Endothelial cell of umbilical vein (primary cell): ENCODE results near the gene ITGA8. TPM values are rescaled to one million over a fixed set of nuclear protein-coding genes. Genes with fewer than 3 reads are reported as not detected.

Experiments
- BruUV-seq: library from RNA; stranded (reverse); fragments of 400-500 nt; replicated peaks from 2 replicates; lab custom pipeline; 2021; lab: Mats Ljungman, UMichigan
- CTCF ChIA-PET: fragments of 300-600, 350-600 bp; sonication (Branson Sonifier 250); formaldehyde crosslinking; loops from one replicate; lab custom pipeline; 2021; ENCODE audit warnings: antibody characterized with exemption, inconsistent platforms; lab: Charles Lee
- POLR2A ChIA-PET: fragments of 300-600, 350-600 bp; sonication (Branson Sonifier 250); formaldehyde crosslinking; loops from one replicate; lab custom pipeline; 2021; ENCODE audit warnings: antibody characterized with exemption, inconsistent platforms; lab: Charles Lee
- DNase-seq: peaks from one replicate; pipeline ENCODE4 v3.0.0-alpha.2; 2011; ENCODE audit warnings: low read depth, low spot score
- FAIRE-seq: peaks from 2 replicates; lab custom pipeline; 2011; peaks lifted over from hg19 to GRCh38; lab: Jason Lieb, UNC
- H2AFZ ChIP-seq: 2 replicates; pipeline ENCODE4 v1.6.0; 2012; ENCODE audit warnings: low read depth, low read length, control low read depth, inconsistent platforms
- H3K27ac ChIP-seq: 2 replicates; pipeline ENCODE4 v1.5.1; 2011; ENCODE audit warnings: low read depth, mild to moderate bottlenecking, control low read depth, low read length, moderate library complexity; ENCODE audit not compliant: insufficient read depth
- H3K27me3 ChIP-seq, 2 experiments: 2 replicates each; pipeline versions ENCODE4 v1.6.0 to v1.6.1; 2011; ENCODE audit warnings: low read length in 2 of 2, mixed read lengths in 1 of 2; ENCODE audit not compliant: control insufficient read depth in 2 of 2, insufficient read depth in 2 of 2
- H3K36me3 ChIP-seq, 2 experiments: 2 replicates in 1 of 2; 3 replicates in 1 of 2; pipeline ENCODE4 v1.5.1; 2011; ENCODE audit warnings: low read length in 2 of 2, mild to moderate bottlenecking in 1 of 2, moderate library complexity in 1 of 2; ENCODE audit not compliant: control insufficient read depth in 2 of 2, insufficient read depth in 2 of 2; ENCODE audit errors: extremely low read depth in 1 of 2
- H3K4me1 ChIP-seq: 3 replicates; pipeline ENCODE4 v1.5.1; 2011; ENCODE audit warnings: mild to moderate bottlenecking, low read length; ENCODE audit not compliant: control insufficient read depth, insufficient read depth; ENCODE audit errors: extremely low read depth
- H3K4me2 ChIP-seq: 2 replicates; pipeline ENCODE4 v1.6.1; 2011; ENCODE audit warnings: low read length, control low read depth, mixed read lengths; ENCODE audit not compliant: insufficient read depth
- H3K4me3 ChIP-seq, 3 experiments: fragments of 200-600 bp in 1 of 3; sonication (generic), shearing (Covaris generic) in 1 of 3; replicated peaks in 1 of 3; 2 replicates each; pipeline ENCODE4 v1.5.1; 2011 to 2016; ENCODE audit warnings: control low read depth in 3 of 3, low read length in 3 of 3, mild to moderate bottlenecking in 2 of 3, inconsistent platforms in 1 of 3, low read depth in 1 of 3, moderate library complexity in 1 of 3; ENCODE audit not compliant: insufficient read depth in 1 of 3
- H3K79me2 ChIP-seq: 2 replicates; pipeline ENCODE4 v1.6.0; 2012; ENCODE audit warnings: low read length, inconsistent platforms; ENCODE audit not compliant: control insufficient read depth, insufficient read depth
- H3K9ac ChIP-seq: replicated peaks from 2 replicates; pipeline ENCODE3; 2011; ENCODE audit warnings: low read length, control low read depth; ENCODE audit not compliant: insufficient read depth; ENCODE audit errors: extremely low read depth
- H3K9me1 ChIP-seq: replicated peaks from 3 replicates; pipeline ENCODE4 v1.6.0; 2011; ENCODE audit warnings: mild to moderate bottlenecking, low read length; ENCODE audit not compliant: control insufficient read depth, insufficient read depth; ENCODE audit errors: extremely low read depth
- H3K9me3 ChIP-seq: replicated peaks from 2 replicates; pipeline ENCODE4 v1.5.1; 2012; ENCODE audit warnings: low read length, inconsistent platforms; ENCODE audit not compliant: control insufficient read depth, insufficient read depth
- H4K20me1 ChIP-seq: replicated peaks from 2 replicates; pipeline ENCODE3; 2011; ENCODE audit warnings: mild to moderate bottlenecking, low read length; ENCODE audit not compliant: control insufficient read depth, insufficient read depth; ENCODE audit errors: extremely low read depth
- CTCF ChIP-seq, 2 donors: IDR thresholded peaks; 1 replicate in 1 of 2; 2 replicates in 1 of 2; pipeline ENCODE4 v1.5.1; 2011; ENCODE audit warnings: low read length in 2 of 2, mild to moderate bottlenecking in 2 of 2, moderate library complexity in 2 of 2, control low read depth in 1 of 2, inconsistent platforms in 1 of 2, low read depth in 1 of 2; ENCODE audit not compliant: insufficient read depth in 1 of 2; ENCODE audit errors: extremely low read depth in 1 of 2
- EZH2 ChIP-seq: IDR thresholded peaks from 2 replicates; pipeline ENCODE4 v1.6.1; 2012; ENCODE audit warnings: borderline replicate concordance, low read depth, mild to moderate bottlenecking, moderate library complexity, low read length, inconsistent platforms; ENCODE audit not compliant: severe bottlenecking
- FOS ChIP-seq: IDR thresholded peaks from 2 replicates; pipeline ENCODE4 v1.6.1; 2011; ENCODE audit warnings: mild to moderate bottlenecking, low read length, moderate library complexity, borderline replicate concordance; ENCODE audit not compliant: insufficient read depth
- GATA2 ChIP-seq: IDR thresholded peaks from 2 replicates; pipeline ENCODE4 v1.7.0; 2011; ENCODE audit warnings: low read depth, mild to moderate bottlenecking, moderate library complexity, mixed read lengths, low read length; ENCODE audit not compliant: insufficient read length, insufficient read depth
- JUN ChIP-seq: IDR thresholded peaks from 2 replicates; pipeline ENCODE4 v1.6.1; 2011; ENCODE audit warnings: borderline replicate concordance, low read depth; ENCODE audit not compliant: insufficient read length, insufficient read depth
- MAX ChIP-seq: IDR thresholded peaks from 2 replicates; pipeline ENCODE4 v1.6.1; 2011; ENCODE audit not compliant: insufficient read depth, insufficient read length
- MYC ChIP-seq: IDR thresholded peaks from one replicate; pipeline ENCODE4 v1.6.1; 2011; ENCODE audit warnings: mild to moderate bottlenecking, low read depth, low read length
- POLR2A ChIP-seq: IDR thresholded peaks from 2 replicates; pipeline ENCODE4 v1.6.1; 2012; ENCODE audit warnings: low read depth, mild to moderate bottlenecking, control low read depth, low read length
- POLR2AphosphoS5 ChIP-seq: IDR thresholded peaks from 2 replicates; pipeline ENCODE4 v1.6.1; 2012; ENCODE audit warnings: low read depth, mild to moderate bottlenecking, control low read depth, low read length, moderate library complexity; ENCODE audit not compliant: insufficient read depth
- dilution Hi-C: fragments of 300-500 bp; cut with MboI; formaldehyde crosslinking; loops from one replicate; pipeline ENCODE4 v1.15.0; 2019; ENCODE audit warnings: low sequenced_read_pairs; ENCODE audit not compliant: extremely low pct_ligation_motif_present
- intact Hi-C: fragments of 100-400 bp; cut with micrococcal nuclease; formaldehyde crosslinking; loops from one replicate; pipeline ENCODE4 v1.10.0; 2022
- polyA plus RNA-seq, 4 experiments: library from polyadenylated mRNA; depleted of rRNA in 3 of 4; stranded (reverse) in 3 of 4; unstranded in 1 of 4; fragments of >200 nt; gene quantifications; 2 replicates each; pipeline versions ENCODE4 v1.2.1 to v1.2.3, GENCODE V29; 2011 to 2012; ENCODE audit warnings: missing spikeins in 1 of 4
- total RNA-seq: library from RNA; stranded (reverse); gene quantifications from 2 replicates; pipeline ENCODE4 v1.2.3, GENCODE V29; 2021

Gene ITGA8
- total and polyA plus RNA-seq, 2 donors (not counting 3 experiments of a cell fraction or from before 2014, with no cell fraction given): 0.04 to 0.40 TPM

- ChIA-PET CTCF (no interaction called here), POLR2A (no interaction called here)
- Histone ChIP-seq H3K4me3 (no peak overlapping the region), H3K4me2 (no peak overlapping the region), H3K36me3 (no peaks in the 10 kb centered on the region), H3K9me1 (no peaks in the 10 kb centered on the region), H3K27me3 (peaks cover 0 to 3% of the 10 kb centered on the region in 2 experiments), H3K27ac (no peak overlapping the region), H3K4me1 (no peaks in the 10 kb centered on the region), H4K20me1 (no peaks in the 10 kb centered on the region), H3K79me2 (no peaks in the 10 kb centered on the region), H2AFZ (no peak overlapping the region), H3K9ac (no peak overlapping the region), H3K9me3 (no peaks in the 10 kb centered on the region)
- TF ChIP-seq JUN: no peak
- TF ChIP-seq MYC: no peak
- no peak for TF ChIP-seq GATA2
- no peak for TF ChIP-seq POLR2A
- TF ChIP-seq CTCF (IDR thresholded peaks at IDR 0.05; ENCODE audit: extremely low read depth in 1 of 2, insufficient read depth in 1 of 2, low read depth in 1 of 2, low read length in 2 of 2): no peak
- TF ChIP-seq EZH2: no peak
- TF ChIP-seq MAX: no peak
- TF ChIP-seq FOS: no peak
- no peak for TF ChIP-seq POLR2AphosphoS5
- dilution Hi-C loops (no loop called here), intact Hi-C loops (no loop called here)
- BruUV-seq: no TSS peak
- FAIRE-seq (no peak), DNase-seq (no peak)
Measured at GRCh38 chr10:15562116-15562515, 157.6 kb downstream of the ITGA8 start.
